Activated CD4-positive, CD25-positive, alpha-beta regulatory T cell treated with anti-CD3 and anti-CD28 coated beads, Interleukin-2, amount 50 U/mL, for 72 hours (primary cell): ENCODE results near the gene TNFRSF21.
"Not testable (repeated sequence)": the region's sequence is repeated elsewhere in the genome, so short reads cannot be mapped to it uniquely, and the experiment has no call there.

Experiments used
- DNase-seq: peaks from one replicate; pipeline ENCODE4 v3.0.0; 2021

TNFRSF21 gene

GRCh38 chr6:47246551-47246950 lies 63.2 kb downstream of the TNFRSF21 start:
- DNase-seq: no peak

GRCh38 chr6:47245745-47246371 lies 63.8 kb downstream of the TNFRSF21 start:
- no peak for DNase-seq

GRCh38 chr6:47242483-47243386 lies 67.0 kb downstream of the TNFRSF21 start:
- DNase-seq: no peak

GRCh38 chr6:47241742-47242482 lies 67.8 kb downstream of the TNFRSF21 start:
- no peak for DNase-seq

GRCh38 chr6:47240277-47240890 lies 69.3 kb downstream of the TNFRSF21 start:
- DNase-seq: no peak

- no peak for DNase-seq
Observed at GRCh38 chr6:47239546-47239945, 70.2 kb downstream of the TNFRSF21 start.

GRCh38 chr6:47238456-47238995 lies 71.2 kb downstream of the TNFRSF21 start:
- DNase-seq: no peak

- no peak for DNase-seq
Observed at GRCh38 chr6:47237196-47237595, 72.5 kb downstream of the TNFRSF21 start.

GRCh38 chr6:47235964-47236760 lies 73.5 kb downstream of the TNFRSF21 start:
- DNase-seq: no peak

GRCh38 chr6:47235421-47235820 lies 74.3 kb downstream of the TNFRSF21 start:
- no peak for DNase-seq

GRCh38 chr6:47234266-47234933 lies 75.3 kb downstream of the TNFRSF21 start:
- DNase-seq: no peak

GRCh38 chr6:47231151-47231550 lies 78.6 kb downstream of the TNFRSF21 start:
- DNase-seq: no peak

GRCh38 chr6:47230579-47230978 lies 79.1 kb downstream of the TNFRSF21 start:
- no peak for DNase-seq

GRCh38 chr6:47229255-47229654 lies 80.5 kb downstream of the TNFRSF21 start:
- no peak for DNase-seq

GRCh38 chr6:47228093-47228492 lies 81.6 kb downstream of the TNFRSF21 start:
- not testable (repeated sequence) for DNase-seq

GRCh38 chr6:47223251-47223650 lies 86.5 kb downstream of the TNFRSF21 start:
- not testable (repeated sequence) for DNase-seq

- DNase-seq: no peak
Observed at GRCh38 chr6:47221565-47221964, 88.1 kb downstream of the TNFRSF21 start.

- no peak for DNase-seq
Observed at GRCh38 chr6:47209632-47210031, 100.1 kb downstream of the TNFRSF21 start.

- DNase-seq: no peak
Observed at GRCh38 chr6:47207261-47207660, 102.4 kb downstream of the TNFRSF21 start.

GRCh38 chr6:47206626-47207025 lies 103.1 kb downstream of the TNFRSF21 start:
- DNase-seq: no peak

- no peak for DNase-seq
Observed at GRCh38 chr6:47203938-47204611, 105.6 kb downstream of the TNFRSF21 start.
